GM18499 (cell line): ENCODE measurements around the gene MOV10L1.

Experiments
- ATAC-seq: cut with Tn5 transposase; IDR thresholded peaks from one replicate; pipeline ENCODE4 v1.9.1; 2021; ENCODE audit warnings: moderate number of reproducible peaks; ENCODE audit not compliant: insufficient read depth, unreplicated experiment

Gene MOV10L1

GRCh38 chr22:50098052-50098451 is 8.2 kb downstream of the MOV10L1 start:
- ATAC-seq: no peak

GRCh38 chr22:50101870-50102565 is 12.2 kb downstream of the MOV10L1 start:
- ATAC-seq: no peak

GRCh38 chr22:50102946-50103345 is 13.1 kb downstream of the MOV10L1 start:
- ATAC-seq: no peak

GRCh38 chr22:50104141-50104544 is 14.3 kb downstream of the MOV10L1 start:
- no peak for ATAC-seq

GRCh38 chr22:50105208-50106100 is 15.6 kb downstream of the MOV10L1 start:
- ATAC-seq: no peak

GRCh38 chr22:50107529-50107928 is 17.7 kb downstream of the MOV10L1 start:
- no peak for ATAC-seq

GRCh38 chr22:50111056-50111455 is 21.2 kb downstream of the MOV10L1 start:
- no peak for ATAC-seq

GRCh38 chr22:50112151-50113118 is 22.6 kb downstream of the MOV10L1 start:
- ATAC-seq: no peak

- no peak for ATAC-seq
Measured at GRCh38 chr22:50114221-50115021, 24.6 kb downstream of the MOV10L1 start.

GRCh38 chr22:50115693-50116092 is 25.9 kb downstream of the MOV10L1 start:
- ATAC-seq: no peak

- ATAC-seq: no peak
Measured at GRCh38 chr22:50117168-50117762, 27.5 kb downstream of the MOV10L1 start.

GRCh38 chr22:50118129-50118528 is 28.3 kb downstream of the MOV10L1 start:
- no peak for ATAC-seq

- ATAC-seq: no peak
Measured at GRCh38 chr22:50118557-50119168, 28.9 kb downstream of the MOV10L1 start.

- ATAC-seq: no peak
Measured at GRCh38 chr22:50119169-50119767, 29.5 kb downstream of the MOV10L1 start.

GRCh38 chr22:50119768-50120251 is 30.0 kb downstream of the MOV10L1 start:
- no peak for ATAC-seq

- ATAC-seq: no peak
Measured at GRCh38 chr22:50121202-50121740, 31.5 kb downstream of the MOV10L1 start.

- ATAC-seq: no peak
Measured at GRCh38 chr22:50123119-50123518, 33.3 kb downstream of the MOV10L1 start.

- no peak for ATAC-seq
Measured at GRCh38 chr22:50125029-50125428, 35.2 kb downstream of the MOV10L1 start.
